Raji (cell line): ENCODE data around the gene ZBTB20.

Experiments used
- POLR2A ChIP-seq: IDR thresholded peaks from 2 replicates; pipeline ENCODE4 v1.6.1; 2011; ENCODE audit warnings: low read depth, low read length, control low read depth; ENCODE audit not compliant: insufficient read depth

ZBTB20 gene

GRCh38 chr3:114464548-114464947 is 682.5 kb downstream of the ZBTB20 start:
- no peak for TF ChIP-seq POLR2A

- no peak for TF ChIP-seq POLR2A
These were observed 684.3 kb downstream of the ZBTB20 start for GRCh38 chr3:114462750-114463149.

DNA sequence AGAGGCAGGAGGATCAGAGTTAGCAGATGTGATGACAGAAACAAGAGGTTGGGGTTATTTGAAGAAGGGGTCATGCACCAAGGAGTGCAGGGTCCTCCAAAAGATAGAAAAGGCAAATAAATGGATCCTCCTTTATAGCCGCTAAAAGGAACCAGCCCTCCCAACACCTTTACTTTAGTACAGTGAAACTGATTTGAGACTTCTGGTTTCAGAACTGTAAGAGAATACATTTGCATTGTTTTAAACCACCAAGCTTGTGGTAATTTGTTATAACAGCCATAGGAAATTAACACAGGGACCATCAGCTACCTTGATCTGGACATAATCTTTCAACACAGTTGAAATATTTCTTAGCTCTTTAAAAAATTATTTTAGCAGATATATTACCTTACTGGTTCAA is 686.6 kb downstream of the ZBTB20 start:
- no peak for TF ChIP-seq POLR2A

DNA sequence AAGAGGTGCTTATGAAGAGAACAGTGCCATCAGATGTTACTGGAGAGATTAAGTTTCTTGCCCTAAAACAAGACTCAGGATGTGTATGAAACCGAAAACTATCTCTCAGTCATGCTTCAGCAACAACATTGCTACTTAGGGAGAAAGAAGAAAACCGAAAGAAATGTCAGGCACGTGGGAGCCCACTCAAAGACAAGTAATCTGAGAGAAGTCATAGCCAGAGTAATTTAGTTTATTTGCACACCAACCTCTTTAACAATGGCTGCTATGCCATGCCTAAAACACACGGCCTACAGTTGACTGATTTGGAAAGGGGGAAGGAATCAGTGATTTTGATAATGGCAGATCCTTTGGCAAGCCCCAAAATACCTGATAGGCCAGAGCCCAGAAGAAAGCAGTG is 690.3 kb downstream of the ZBTB20 start:
- peak; percentile 23; the same call in 1 of the 2 replicates for TF ChIP-seq POLR2A

GRCh38 chr3:114455432-114455831 is 691.7 kb downstream of the ZBTB20 start:
- TF ChIP-seq POLR2A: no peak; the same call in 1 of the 2 replicates

DNA sequence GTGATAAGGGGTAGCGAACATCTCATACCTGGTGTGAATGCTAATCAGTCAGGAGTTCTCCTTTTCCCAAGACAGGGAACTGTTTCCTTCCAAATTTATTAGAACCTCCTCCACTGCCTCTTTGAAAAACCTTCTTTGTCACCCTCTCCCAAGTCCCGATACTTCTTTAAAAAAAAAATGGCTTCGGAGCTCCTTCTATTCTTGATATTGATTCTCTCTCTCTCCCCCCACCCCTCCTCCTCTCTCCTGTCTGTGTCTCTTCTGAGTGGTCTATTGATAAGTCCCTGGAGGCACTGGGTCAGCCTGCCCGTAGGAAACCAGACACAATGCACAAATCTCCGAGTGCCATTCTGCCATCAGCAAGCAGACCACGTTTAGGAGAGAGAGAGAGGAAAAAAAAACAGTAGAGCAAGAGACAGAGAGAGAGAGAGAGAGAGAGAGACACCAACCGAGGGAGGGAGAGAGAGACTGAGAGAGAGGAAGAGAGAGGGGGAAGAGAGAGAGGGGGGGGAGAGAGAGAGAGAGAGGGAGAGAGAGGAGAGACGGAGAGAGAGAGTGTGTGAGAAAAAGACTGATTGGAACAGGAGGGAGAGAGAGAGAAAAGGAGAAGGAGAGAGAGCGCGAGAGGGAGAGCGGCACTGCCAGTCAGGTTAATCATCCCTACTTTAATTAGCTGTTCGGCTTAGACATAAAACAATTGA is 692.4 kb downstream of the ZBTB20 start:
- TF ChIP-seq POLR2A: peak; percentile 37

DNA sequence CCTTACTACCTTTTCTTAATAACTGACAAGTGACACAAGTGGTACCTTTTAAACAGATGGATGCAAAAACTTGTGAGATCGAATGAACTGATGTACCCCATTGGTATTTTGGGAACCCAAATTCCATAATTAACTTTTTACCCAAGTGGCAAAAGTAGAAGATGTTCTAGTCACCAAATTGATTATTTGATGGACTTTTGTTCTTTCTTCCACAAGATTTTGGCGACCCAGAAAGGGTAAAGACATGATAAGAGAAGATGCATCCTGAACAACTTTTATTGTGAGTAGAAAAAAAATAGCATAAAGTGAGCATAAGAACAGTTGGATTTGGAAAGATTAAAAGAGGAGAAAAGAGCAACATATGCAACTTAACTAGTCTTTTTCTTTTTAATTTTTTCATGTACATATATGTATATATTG is 693.7 kb downstream of the ZBTB20 start:
- TF ChIP-seq POLR2A: no peak; the same call in 1 of the 2 replicates

- no peak for TF ChIP-seq POLR2A
These were observed 694.2 kb downstream of the ZBTB20 start for GRCh38 chr3:114452937-114453336.

- TF ChIP-seq POLR2A: no peak
These were observed 694.8 kb downstream of the ZBTB20 start for GRCh38 chr3:114452256-114452655.

GRCh38 chr3:114451561-114452018 is 695.5 kb downstream of the ZBTB20 start:
- 0 out of 2 replicates have a peak, but pooled peaks have one; percentile 1 for TF ChIP-seq POLR2A

DNA sequence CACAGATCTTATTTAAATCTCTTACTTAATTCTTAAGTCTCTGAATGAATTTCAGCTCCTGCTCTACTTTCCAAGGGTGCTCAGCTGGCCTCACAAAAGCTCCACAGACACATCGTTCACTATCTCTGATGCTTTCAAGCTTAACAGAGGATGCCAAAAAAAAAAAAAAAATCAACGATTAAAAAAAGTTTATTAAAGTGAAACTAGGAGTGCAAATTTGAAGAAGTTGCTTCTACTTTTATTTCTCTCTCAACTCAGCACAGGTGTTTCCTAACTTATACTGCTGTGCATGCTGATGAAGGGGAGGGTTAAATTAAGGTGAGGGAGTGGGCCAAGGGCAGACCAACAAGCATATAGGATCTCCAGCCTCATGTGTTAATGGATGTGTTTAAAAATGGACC is 696.0 kb downstream of the ZBTB20 start:
- no peak for TF ChIP-seq POLR2A

DNA sequence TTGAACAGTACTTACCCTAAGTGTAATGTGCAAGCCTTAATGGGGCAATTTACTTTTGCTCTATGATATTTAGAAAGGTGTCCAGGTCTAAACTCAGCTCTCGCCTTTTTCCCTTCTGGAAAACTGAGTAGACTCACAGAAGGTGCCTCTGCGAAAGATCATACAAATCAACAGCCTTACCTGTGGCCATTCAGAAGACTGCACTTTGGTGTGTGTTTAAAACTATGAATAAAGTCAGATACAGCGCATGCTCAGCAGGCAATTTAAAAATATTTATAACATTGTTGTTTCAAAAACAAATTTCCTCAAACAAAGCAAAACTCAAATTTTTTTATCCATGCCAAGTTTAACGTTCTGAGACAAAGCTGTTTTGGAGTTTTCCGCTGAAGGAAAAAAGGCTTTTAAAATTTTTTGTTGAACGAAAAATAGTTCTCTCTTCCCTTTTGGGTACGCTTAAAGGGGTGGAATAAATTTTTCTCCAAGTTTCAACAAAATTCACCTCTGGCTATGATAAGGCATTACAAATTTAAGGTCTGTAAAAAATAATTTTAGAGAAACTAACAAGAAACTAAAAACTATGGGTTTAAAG is 697.0 kb downstream of the ZBTB20 start:
- TF ChIP-seq POLR2A: peak; percentile 94

DNA sequence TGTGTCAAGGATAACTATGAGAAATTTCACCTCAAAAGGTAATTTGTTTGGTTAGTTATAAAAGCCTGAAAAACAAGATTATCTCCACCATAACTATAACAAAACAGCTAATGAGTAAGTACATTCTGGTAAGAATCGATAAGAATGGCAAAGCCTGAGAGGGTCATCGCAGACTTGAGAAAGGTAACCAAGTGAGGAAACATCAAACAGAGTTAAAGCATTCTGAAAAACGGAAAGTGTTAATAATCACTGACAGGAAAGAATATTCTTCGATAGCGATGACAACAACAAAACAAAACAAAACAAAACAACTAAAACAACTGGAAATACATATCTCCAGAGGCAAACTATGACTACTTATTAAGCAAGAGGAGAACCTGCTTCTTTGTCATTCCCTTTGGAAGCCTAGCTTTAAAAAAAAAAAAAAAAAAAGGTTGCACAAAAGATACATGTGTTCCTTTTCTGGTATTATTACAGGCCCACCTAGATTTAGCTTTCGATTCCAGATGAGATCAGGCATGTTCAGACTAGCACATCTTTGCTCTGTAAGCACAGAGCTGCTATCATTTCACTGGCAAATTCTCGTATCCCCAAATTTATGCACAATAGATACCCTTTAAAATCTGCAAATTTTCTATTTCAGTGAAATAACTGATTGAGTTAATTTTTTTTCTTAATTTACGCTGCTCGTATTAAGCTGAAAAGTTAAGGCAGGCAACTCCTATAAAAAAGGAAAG is 697.6 kb downstream of the ZBTB20 start:
- TF ChIP-seq POLR2A: no peak

GRCh38 chr3:114447950-114448479 is 699.1 kb downstream of the ZBTB20 start:
- no peak for TF ChIP-seq POLR2A

GRCh38 chr3:114447545-114447944 is 699.5 kb downstream of the ZBTB20 start:
- TF ChIP-seq POLR2A: no peak
